SH-SY5Y (cell line): Measurements from ENCODE around the gene ATP9B.

Experiments
- GATA2 ChIP-seq: IDR thresholded peaks from 2 replicates; pipeline ENCODE4 v1.6.1; 2011; ENCODE audit warnings: mild to moderate bottlenecking, low read depth, low read length
- GATA3 ChIP-seq: IDR thresholded peaks from 2 replicates; pipeline ENCODE4 v1.6.1; 2011; ENCODE audit warnings: low read depth, mild to moderate bottlenecking, low read length, moderate library complexity

Gene ATP9B

DNA sequence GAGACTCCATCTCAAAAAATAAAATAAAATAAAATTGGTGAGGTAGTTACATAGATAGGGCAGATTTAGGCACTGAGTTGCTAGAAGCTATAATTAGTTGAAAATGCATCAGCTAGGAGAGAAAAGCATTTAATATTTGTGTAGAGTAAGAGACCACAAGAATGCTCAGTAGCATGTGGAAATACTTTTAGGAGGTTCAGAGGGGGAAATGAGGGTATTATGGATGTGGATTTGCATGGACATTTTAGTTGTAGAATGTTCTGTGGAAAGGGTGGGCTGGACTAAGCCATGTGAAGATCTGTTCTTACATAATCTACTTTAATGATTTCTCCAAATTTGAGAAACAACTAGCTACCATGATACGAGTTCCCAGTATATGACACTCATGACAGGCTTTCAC is 95.5 kb downstream of the ATP9B start:
- TF ChIP-seq GATA3 = no peak
- no peak for TF ChIP-seq GATA2

DNA sequence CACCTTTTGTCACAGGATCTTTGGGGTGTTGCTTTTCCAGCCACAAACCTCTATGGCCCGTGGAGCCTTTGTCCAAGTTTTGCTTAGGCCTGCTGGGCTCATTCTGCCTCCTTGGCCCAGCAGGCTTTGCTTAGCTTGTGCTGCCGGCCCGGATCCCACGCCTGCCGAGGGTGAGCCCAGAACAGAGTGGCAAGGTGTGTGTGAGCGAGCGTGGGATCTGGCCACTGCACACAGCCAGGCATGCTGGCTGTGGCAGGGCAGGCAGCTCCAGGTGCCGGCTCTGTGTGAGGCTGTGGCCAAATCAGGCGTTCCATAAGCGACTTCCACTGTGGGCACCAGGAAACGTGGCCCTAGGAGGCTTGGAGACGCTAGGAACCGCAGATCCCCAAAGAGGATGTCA is 97.5 kb downstream of the ATP9B start:
- TF ChIP-seq GATA3 (no peak), GATA2 (no peak)

DNA sequence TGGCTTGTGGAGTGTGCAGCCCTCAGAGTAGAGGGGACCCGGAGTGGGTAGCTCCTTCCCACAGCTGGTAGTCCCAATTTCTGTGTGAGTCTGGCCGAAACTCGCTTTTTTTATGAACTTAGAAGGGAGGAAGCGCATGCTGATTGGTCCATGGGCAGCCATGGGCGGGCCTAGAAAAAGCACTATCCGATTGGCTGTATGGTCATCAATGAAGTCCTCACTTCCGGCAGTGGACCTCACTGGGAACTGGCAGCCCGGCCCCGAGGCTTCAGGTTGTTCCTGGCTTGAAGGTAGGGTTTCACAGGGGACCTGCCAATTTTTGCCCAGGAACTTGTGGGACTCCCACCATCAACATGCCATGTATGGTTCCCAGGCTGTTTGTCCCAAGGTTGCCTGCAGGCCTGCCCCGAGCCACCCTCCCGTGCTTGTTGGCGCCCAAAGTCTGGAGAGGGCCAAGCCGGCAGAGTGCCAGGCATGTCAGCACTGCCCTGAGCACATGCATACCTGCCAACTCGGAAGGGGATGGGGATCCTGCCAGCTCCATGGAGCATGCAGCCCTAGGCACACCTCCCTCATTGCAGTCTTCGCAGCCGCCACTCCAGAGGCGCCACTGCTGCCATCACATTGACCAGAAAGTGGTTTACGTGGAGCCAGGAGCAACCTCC is 98.5 kb downstream of the ATP9B start:
- no peak for TF ChIP-seq GATA2
- TF ChIP-seq GATA3 = no peak

DNA sequence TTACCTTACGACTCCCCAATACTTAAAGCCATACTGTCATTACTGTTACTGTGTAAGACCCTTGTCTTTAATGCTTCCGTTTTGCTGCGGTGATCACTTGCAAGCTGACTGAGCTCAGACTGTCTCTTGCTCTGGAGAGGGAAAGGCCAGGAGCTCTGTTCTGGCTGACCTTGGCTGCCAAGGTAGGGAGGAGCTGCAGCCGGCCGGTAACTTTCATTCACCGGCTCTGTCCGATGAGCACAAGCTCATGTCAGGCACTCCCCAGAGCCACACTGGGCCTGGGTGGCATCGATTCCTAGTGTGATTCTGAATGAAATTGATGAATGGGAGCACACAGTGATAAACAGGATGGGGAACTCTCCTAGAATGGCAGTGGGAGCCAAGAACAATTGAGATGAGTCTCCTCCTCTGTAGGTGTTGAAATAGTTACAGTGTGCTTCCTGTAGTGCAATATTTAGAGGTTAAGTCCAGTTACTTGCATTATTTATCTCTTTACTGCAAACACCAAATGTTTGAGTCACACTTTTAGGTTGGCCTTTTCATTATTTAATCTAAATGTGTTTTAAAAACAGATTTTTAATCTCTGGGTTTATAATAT is 100.9 kb downstream of the ATP9B start:
- TF ChIP-seq GATA2 (no peak), GATA3 (no peak)

DNA sequence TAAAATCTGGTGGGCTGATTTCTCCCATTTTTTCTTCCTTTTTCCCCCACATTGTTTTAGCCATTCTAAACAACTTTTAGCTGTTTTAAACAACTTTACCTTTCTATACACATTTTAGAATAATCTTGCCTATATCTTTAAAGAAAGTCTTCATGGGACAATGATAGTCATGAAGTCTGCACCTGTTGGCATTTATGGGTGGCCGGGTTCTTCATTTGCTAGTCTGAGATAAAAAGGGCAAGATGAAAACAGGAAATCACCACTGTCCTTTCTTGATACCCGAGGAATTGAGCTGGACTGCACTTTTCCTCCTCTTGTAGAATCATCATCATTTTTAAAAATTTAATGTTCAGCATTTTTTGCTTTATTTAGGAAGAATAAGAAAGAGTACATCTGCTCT is 104.5 kb downstream of the ATP9B start:
- TF ChIP-seq GATA2 (no peak), GATA3 (no peak)

DNA sequence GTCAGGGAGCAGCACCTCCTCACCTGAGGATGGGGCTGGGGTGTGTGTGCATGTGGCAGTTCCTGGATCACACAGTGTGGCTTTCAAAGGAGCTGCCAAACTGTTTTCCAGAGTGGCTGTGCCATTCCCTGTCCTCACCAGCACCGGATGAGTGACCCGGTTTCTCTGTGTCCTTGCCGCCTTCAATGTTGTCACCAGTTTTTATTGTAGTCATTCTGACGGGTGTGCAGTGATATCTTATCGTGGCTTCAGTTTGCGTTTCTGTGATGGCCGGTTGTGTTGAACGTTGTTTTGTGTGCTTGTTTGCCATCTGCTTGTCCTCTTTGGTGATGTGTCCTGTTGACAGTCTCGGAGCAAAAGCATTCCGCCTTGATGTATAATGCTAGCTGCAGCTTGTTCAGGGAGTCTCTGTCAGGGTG is 108.9 kb downstream of the ATP9B start:
- TF ChIP-seq GATA3 (no peak), GATA2 (no peak)

DNA sequence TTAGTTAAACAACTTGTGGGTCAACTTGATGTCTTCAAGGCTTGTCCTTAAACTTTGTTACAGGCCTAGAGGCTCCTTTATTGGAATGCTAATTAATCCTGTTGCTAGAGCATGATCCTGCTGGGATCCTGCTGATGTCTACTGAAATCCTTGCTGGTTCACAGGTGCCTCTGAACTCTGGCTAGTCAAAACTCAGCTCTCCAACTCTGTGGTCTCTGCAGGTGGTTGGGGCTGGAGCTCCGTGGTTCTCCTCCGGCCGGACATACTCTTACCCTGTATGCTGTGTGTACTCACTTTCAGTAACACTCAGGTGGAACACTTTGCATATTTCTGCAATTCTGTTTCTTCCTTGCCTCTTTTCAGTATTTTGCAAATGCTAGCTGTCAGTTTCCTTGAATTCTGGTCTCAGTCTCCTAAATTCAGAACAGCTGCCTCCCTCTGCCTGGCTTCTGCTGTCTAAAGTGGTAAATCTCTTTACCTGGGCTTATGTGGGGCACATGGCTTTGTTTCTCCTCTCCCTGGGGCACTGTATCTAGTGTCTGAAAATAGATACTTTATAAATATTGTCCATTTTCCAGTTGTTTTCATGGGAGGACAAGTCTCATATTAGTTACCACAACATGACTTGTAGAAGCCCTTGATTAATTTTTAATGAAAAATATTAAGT is 113.0 kb downstream of the ATP9B start:
- TF ChIP-seq GATA3 = no peak
- no peak for TF ChIP-seq GATA2

DNA sequence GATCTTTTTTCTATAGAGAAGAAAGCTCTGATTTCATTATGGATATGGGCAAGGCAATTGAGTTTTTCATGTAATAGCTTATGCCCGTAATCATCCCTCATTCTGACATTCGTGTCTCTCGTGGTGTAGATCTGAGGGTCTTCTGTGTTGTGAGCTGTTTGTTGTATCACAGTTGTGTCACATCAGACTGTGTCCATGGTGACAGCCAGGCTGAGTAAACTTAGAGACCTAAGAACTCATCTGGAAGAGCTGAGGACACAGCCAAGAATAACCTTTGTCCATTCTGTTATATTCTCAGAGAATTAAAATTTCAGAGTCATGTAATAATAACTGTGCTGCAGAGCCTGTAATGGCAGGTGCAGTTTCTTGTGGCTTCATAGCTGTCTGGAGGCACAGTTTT is 116.5 kb downstream of the ATP9B start:
- TF ChIP-seq GATA2 (no peak), GATA3 (no peak)

DNA sequence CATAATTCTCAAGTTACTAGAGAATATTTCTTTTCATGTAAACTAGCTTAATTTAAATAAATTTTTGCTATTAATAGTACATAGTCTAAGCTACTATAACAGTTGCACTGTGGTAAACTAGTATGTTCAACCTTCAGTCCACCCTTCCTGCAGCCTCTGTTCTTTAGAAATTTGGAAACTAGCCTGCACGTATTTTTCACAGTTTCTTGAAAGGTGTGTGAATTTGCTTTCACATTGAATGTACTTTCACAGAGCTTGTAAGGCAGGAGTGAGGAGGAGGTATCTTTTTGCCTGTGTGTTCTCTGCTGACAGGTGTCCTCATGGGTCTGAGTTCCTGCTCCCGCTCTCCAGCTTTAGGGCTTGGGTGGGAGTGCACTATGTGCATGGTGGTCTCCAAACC is 117.5 kb downstream of the ATP9B start:
- TF ChIP-seq GATA2 (no peak), GATA3 (no peak)

DNA sequence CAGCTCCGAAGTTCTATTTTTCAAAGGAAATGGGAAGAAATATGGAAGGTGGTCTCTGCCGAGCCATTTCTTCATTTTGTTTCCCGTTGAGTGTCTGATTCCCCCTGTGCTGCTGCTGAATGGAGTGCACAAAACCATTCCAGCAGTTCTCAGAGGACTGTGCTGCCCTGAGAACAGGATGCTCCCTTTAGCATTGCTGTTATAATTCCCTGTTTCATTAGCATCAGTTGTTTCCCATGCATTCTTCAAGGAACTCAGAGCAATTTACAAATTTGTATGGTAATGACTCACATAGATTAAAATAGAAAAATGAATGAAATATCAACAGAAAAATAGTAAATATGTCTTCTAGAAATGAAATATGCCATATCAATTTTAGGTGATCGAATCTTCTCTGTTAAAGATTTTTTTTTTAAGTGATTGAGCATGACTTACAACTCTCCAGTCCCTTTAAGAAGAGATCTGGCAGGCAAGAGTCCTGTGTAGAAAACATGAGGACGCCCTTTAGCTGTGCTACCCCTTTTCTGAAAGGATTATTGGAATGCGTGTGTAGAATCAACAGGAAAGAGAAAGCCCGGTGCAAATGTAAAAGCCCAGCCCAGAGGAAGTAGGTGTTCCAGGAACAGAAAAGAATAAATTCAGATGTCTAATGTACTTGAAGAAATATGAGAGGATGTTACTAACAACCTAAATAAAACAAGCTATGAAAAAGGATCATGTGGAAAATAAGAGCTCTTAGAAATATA is 118.5 kb downstream of the ATP9B start:
- no peak for TF ChIP-seq GATA3
- no peak for TF ChIP-seq GATA2

DNA sequence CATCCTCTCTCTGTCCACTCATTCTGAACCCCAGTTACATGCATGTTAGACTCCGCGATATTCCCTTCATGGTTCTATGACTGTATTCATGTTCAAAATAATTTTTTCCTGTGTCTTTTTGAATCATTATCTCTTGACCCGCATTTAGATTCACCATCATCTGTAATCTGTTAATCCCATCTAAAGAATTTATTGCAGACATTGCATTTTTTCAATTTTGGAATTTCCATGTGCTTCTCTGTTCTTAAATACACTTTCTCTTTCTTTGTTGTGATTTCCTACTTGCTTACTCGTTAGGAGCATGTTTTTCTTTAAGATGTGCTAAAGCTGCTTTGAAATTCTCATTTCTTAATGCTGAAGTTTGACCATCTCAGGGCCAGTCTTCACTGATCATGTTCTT is 122.2 kb downstream of the ATP9B start:
- no peak for TF ChIP-seq GATA3
- TF ChIP-seq GATA2 = no peak

DNA sequence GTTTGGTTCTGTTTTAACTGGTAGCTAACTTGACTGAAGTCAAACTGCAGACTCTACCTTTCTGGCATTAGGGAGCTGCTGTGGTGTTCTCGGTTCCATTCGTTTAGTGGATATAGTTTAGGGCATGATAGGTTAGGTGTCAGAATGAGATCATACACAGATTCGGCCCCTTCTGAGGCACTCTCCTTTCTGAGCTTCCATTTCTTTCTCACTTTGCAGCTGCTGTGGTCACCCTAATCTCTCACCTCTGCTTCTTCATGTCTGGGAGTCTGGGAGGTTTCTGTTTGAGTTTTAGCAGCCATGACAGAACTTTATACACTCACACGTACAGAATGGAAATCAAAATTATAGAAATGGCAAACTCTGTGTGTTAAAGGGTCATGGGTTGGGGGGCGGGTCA is 122.8 kb downstream of the ATP9B start:
- TF ChIP-seq GATA2 (no peak), GATA3 (no peak)

DNA sequence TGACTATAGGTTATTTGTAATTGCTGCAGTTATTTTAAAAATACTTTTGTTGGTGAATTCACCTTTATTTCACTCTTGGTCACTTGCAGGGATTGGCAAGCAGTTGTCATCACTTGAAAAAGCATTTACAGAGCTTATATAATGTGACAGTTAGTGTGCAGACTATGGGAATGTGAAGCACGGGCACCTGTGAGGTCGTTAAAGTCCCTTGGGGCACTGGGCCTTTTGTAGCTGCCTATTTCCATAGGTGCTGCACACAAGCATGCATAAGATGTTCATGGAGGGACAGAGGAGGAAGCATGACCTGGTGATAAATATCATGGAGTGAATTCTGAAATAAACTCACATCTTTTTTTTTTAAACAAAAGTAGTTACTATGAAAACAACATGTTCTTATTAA is 124.6 kb downstream of the ATP9B start:
- TF ChIP-seq GATA3 (no peak), GATA2 (no peak)

DNA sequence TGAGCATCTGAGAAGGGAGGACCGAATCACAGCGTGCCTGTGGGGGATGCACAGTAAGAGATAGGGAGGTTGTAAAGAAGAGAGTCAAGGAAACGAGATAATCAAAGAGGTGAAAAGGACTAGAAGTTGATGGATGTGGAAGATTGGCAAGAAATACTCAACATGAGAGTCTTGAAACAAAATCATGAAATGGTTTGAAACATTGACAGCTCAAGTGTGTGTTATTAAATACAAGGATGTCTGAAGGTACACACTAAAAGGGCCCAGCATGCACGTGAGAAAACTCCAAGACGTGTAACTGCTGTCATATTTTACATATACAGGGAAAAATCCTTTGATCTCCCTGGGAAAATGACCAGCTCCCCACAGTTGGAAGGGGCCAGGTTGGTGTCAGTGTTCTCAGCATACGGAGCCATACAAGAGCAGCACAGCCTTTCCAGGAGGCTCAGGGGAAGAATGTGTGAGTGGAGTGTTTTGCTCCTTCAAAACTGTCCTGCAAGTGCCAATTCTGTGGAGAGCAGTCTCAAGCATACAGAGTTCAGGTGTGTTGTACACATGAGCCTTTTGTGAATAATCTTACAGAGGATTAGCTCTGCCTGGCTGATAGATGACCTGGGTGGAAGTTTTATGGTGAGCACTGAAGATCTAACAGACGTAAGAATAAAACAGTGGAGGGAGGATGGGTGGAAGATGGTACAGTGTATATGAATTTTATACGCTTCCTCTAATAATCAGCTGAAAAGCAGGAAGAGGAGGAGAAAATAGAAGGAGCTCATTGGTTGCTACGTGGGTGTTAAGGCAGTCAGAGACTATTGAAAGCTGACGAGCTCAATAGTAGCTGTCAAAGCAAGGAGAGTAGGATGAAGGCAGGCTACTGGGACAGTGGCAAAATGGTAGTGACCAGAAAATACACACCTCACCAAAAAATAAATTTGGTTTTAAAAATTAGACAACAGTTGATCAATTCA is 126.8 kb downstream of the ATP9B start:
- TF ChIP-seq GATA3 (no peak), GATA2 (no peak)
